Measurements from ENCODE around the gene CACYBP. TPM values are rescaled to one million over a fixed set of nuclear protein-coding genes. Genes with fewer than 3 reads are reported as not detected.
"Not testable (repeated sequence)": the region's sequence is repeated elsewhere in the genome, so short reads cannot be mapped to it uniquely, and the experiment has no call there.

CACYBP gene
- total RNA-seq, 2 donors from 2014 or later: 45.7 to 47.9 TPM

- intact Hi-C loops (cut with DNase I): no loop called here
- DNase-seq (ENCODE audit: low spot score): no peak
These were observed 40.7 kb downstream of the CACYBP start for GRCh38 chr1:175040324-175040879.

- intact Hi-C loops (cut with DNase I): no loop called here
- no peak for DNase-seq (ENCODE audit: low spot score)
These were observed 42.9 kb downstream of the CACYBP start for GRCh38 chr1:175042650-175043049.

- DNase-seq (ENCODE audit: low spot score): no peak
- intact Hi-C loops (cut with DNase I): no loop called here
These were observed 44.1 kb downstream of the CACYBP start for GRCh38 chr1:175043824-175044223.

- intact Hi-C loops (cut with DNase I); DNase-seq (ENCODE audit: low spot score): not testable (repeated sequence)
These were observed 44.8 kb downstream of the CACYBP start for GRCh38 chr1:175044591-175044990.

- intact Hi-C loops (cut with DNase I): no loop called here
- no peak for DNase-seq (ENCODE audit: low spot score)
These were observed 45.4 kb downstream of the CACYBP start for GRCh38 chr1:175045097-175045496.

GRCh38 chr1:175045519-175045918 lies 45.8 kb downstream of the CACYBP start:
- intact Hi-C loops (cut with DNase I): no loop called here
- DNase-seq (ENCODE audit: low spot score): no peak

GRCh38 chr1:175050992-175051391 lies 51.2 kb downstream of the CACYBP start:
- no peak for DNase-seq (ENCODE audit: low spot score)
- intact Hi-C loops (cut with DNase I): no loop called here

- DNase-seq (ENCODE audit: low spot score): no peak
- intact Hi-C loops (cut with DNase I): no loop called here
These were observed 55.0 kb downstream of the CACYBP start for GRCh38 chr1:175054736-175055135.

Other genes starting within 250 kb of the CACYBP start
- gene MRPS14, start 23.5 kb downstream of the CACYBP start, total RNA-seq: 10 to 100 TPM; 18.1 to 28.8 TPM
- gene TNN, start 67.9 kb downstream of the CACYBP start, total RNA-seq: under 1 TPM; 0.05 to 0.14 TPM
- gene KIAA0040, start 192.8 kb downstream of the CACYBP start, total RNA-seq: 10 to 100 TPM in 1 of 2 donors, 1 to 10 TPM in 1; 9.3 to 13.5 TPM

Measured in posterior vena cava (tissue), 2 donors.